HG02642 (cell line): ENCODE results near the gene MYH7.

Experiments
- ATAC-seq: cut with Tn5 transposase; IDR thresholded peaks from one replicate; pipeline ENCODE4 v1.9.1; 2021; ENCODE audit warnings: mild to moderate bottlenecking; ENCODE audit not compliant: unreplicated experiment, poor library complexity

Gene MYH7

DNA sequence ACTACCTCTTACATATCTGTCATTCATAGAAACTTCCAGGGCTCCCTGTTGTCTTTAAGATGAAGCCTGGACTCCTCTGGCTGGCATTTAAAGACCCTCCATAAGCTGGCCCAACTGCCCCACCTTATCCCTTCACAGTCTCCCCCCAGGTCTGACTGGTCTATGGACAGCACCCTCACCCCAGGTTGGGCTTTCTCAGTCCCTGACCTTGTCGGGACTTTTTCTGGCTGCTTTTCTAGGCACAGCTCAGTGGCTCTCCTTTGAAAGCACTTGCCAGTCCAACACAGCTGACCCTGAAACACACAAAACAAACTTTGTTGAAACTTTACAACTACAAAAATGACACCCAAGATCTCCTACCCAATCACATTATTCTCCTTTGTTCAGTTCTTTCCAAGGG, 13.9 kb upstream of the MYH7 start:
- no peak for ATAC-seq

DNA sequence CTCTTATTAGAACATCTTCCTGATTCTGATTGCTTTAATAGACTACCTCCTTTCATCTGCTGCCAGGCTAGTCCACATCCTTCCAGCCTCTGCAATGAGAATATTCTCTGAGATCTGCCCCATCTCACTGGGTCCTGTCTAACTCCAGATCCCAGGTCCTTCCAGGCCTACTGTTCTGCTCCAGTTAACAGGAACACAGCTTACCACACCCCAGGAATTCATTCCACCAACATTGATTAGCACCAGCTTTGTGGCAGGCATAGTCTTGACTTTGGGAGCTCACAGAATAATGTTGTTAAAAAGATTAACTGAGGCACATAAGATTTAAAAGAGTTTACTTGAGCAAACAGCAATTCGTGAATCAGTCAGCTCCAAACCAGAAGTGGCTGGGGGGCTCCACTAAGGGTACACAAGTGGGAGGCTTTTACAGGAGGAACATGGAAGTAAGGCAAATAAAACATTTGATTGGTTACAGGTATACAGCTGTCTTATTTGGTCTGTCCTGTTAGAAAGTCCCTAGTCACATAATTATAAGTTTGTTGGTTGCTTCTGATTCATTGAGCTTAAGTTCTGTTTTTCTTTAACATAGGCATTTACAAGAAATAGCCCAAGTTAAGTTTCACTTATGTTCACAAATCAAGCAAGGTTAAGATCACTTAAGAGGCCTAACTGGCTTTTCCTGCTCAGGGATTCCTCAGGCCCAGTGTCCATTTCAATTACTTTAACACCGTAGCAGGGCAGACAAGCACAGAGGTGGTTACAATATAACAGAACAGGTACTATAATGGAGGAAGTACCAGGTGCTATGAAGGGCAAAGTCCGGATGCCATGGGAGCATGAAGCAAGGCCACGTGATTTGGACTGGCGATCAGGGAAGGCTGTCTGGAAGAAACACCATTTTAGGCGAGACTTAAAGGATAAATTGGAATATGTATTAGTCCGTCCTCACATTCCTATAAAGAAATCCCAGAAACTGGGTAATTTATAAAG, 12.2 kb upstream of the MYH7 start:
- no peak for ATAC-seq

DNA sequence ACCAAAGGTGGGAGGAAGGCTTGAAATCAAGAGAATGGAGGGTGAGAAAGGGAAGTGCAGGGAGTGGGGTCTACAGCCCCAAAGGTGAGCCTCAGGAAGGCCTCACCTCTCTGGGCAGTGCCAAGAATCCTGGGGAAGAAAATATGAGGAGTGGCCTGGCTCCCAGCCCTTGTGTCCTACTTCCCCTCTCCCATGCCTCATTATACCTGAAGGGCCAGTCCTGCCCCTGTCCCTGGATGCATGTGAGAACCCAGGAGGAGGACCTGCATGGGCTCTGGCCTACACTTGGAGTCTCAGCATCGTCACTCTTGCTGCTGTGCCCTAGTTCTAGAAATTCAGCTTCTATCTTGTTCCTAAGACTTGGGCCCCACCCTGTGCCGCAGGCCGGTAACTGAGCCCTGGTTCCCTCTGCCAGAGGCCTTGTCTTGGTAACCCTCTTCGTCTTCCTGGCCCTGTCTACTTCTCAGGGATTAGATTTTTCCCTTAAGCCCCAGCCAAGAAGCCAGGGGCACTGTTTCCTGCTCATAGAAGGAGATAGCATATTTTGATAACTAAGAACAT, 10.9 kb upstream of the MYH7 start:
- ATAC-seq: no peak

DNA sequence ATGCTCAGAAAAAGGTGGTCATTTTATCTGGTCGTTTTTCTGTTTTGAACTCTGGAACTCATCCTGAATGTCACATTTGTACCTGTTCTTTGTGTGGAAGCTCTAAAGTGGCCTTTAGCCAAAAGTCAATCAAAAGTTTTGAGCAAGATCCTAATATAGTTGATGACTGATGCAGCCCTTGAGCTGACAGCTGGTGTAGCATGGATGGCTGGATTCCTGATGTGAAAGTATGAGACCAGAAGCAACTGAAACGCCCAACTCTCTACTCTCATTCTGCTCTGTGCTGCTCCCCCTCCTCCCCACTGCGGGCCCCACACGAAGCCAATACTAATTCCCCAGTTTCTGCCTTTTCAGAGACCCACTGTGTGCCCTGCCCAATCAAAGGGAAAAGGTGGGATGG, 10.3 kb upstream of the MYH7 start:
- no peak for ATAC-seq

DNA sequence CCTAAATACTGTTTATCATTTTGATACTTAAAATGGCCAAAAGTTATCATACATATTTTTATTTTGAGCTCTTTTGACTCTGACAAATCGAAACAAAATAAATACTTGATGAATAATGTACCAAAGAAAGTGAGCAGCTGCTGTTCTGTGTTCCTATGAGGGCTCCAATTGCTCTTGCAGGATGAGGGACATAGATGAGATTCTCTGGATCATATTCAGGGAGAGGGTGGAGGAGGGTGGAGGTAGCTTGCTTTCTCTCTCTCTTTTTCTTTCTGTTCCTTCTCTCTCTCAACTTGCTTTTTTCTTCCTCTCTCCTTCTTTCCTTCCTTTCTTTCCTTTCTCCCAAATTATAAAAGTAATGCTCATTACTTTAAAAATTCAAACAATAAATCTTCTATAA, 8.9 kb upstream of the MYH7 start:
- ATAC-seq: no peak

DNA sequence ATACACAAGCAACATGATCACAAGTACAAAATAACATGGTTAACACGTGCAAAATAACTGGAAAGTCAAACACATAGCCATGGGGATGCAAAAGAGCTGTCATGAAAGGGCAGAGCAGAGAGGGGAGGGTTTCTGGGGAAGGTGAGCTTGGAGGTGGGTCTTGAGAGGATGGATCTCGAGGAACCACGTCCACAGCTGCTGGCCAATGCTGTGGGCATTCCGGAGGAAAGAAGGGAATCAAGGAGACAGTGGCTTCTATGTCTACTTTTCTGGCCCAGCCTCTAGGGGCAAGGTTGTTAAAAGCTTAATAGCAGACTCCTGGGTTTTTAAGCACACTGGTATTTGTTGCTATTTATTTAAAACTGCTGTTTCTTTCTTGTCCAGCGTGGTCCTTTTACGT, 8.4 kb upstream of the MYH7 start:
- no peak for ATAC-seq

DNA sequence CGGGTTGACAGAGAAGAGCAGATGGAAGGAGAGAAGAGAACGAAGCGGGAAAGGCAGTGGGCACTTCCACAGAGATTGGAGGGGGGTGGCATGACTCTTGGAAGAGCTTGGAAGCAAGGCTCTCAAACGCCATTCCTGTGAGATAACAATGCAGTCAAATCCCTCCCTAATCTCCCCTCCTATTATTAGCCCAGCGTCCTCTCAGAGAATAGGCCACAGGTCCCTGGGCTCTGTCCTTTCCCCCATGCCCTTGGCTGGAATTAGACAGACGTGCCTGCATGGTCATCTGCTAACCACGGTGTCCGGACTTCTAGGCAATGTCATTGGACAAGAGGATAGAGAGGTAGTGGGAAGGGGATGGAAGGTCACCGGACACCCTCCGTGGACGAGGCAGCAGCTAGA, 8.0 kb upstream of the MYH7 start:
- ATAC-seq: no peak

DNA sequence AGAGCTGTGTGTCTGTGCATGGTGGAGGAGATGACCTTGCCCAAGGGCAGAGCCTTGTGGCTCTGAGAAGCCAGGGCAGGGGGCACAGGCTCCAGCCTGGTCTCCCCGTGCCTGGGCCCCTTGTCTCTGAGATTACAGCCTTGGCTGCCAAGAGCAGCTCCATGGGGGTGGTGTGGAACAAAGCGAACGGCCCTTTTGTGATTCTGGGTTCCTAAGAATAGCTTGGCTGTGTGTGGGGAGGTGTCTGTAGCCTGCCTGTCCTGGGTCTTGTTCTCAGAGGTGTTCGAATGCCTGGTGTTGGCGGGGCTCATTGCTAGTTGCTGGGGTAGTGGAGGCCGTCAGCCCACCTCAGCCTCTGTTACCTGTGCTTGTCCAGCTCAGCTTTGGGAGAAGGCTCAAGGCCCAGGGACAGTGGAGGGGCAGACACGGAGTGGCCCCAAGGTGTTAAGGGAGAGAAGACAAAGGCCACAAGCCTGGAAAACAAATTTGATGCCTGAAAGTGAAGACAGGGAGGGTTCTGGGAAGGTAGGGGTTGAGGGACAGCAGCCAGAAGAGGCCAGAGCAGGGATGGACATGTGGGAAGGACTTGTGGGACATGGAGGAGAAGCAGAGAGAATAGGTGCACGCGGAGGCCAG, 7.4 kb upstream of the MYH7 start:
- ATAC-seq: no peak

DNA sequence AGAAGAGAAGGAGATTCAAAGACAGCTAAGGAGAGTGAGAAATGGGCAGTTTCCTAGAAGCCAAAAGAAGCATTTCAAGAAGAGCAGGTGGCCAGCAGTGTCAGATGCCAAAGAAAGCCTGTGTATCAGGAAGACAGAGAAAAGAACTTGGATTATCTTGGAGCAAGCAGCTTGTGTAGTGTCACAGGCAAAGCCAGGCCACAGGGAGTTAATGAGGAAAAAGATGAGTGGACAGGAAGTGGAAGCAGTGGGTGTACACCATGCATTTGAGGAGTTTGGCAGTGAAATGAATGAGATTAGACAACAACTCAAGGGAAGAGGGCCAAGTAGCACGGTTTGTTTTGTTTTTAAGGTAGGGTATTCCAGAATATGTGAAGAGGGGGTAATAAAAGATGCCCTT, 5.6 kb upstream of the MYH7 start:
- no peak for ATAC-seq

DNA sequence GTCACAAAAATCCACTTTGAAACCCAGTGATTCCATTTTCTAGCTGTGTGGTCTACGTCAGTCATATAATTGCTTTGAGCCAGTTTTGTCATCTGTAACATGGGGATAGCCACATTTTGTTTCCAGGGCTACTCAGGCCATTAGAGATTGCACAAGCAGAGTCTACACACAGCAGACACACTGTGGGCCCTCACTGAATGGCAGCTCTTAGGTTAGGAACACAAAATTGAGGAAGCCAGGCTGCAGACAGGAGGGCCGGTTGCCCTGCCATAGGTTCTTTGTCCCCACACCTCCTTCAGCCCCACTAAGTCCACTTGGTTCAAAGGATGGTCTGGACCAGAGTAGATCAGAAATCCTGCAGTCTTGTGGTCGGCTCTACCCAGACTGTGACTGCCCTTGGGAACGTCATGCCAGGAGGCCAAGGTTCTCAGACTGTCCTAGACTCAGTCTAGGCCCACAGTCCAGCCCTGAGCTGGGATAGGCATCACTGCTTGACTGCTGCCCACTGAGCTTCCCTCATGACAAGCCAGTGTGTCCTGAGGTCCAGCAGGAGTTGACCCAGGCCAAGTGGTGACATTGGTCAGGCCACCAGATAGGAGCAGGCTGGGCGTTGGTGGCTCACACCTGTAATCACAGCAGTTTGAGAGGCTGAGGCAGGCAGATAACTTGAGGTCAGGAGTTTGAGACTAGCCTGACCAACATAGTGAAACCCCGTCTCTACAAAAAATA, 3.8 kb upstream of the MYH7 start:
- ATAC-seq: no peak

DNA sequence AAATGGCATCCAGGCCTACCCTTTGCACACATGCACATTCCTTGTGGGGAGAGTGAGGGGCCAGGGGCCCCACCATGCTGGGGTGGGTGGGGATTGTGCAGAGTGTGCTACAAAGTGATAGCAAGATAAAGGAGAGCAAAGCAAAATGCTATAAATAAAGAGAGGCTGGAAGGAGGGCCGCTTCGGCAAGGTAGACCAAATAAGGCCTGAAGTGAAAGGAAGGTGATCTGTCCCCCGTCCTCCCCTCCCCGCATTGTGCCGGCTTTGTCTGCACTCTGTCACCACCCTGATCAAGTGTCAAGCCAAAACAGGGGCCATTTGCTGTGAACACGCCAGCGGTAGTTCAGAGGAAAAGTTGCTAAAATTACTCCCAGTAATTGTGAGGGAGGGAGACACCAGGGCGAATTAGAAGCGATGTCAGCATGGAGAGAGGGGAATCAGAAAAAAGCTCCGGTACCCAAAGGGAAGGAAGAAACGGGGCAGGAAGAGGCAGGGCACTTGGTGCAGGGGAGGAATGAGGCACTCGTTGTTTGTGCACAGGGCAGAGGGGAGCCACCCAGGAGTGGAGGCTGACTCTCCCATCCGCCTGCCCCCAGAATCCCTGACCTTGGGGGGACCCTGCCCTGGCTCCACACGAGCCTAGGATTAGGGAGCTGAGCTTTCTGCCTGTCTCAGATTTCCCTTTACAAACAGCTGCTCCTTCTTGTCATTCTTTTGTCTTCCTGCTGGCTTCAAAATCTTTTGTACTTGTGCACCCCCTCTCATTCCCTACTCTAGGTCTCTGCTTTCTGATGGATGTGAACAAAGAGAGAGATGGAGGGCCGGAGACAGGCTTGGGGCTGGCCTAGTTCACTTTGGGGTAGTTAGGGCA, 2.9 kb upstream of the MYH7 start:
- no peak for ATAC-seq

DNA sequence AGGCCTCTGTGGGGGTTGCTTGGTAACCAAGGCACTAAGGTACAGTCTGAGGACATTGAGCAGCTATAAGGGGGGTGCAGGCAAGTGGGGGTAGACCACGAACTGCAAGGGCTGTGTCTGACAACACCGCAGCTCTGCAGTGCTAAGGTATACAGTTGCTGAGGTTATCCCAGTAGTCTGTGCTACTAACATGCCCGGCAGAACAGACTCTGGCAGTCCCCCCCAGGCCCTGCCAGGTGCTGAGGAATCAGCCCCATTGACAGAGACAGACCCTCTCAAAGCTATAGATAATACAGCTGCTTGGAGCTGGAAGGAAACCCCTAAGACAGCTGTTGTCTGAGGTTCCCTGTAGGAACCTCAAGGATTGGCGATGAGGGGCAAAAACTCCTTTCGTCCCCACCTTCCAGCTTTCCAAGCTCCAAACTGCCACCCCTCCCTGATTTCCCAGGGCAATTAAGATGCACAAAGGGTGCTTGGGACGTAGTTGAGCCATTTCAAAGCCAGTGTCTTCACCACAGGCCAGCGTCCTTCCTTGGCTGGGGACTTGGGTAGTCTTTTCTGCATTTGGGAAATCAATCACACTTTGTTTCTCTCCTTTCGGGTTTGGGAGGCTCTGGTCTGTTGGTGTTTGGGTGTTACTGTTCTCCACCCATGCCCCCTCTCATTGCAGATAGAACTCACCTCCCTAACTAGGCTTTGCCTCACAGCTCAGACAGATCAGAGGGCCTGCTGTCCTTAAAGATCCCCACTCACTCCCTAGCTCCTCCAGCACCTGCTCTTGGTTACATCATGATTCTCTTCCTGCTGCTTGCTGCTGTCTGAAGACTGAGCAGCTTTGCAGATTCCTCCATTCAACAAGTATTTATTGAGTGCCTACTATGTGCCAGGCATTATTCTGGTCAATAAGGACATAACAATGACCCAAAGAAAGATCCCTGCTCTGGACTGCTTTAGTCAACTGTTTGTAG, 2.0 kb upstream of the MYH7 start:
- no peak for ATAC-seq

DNA sequence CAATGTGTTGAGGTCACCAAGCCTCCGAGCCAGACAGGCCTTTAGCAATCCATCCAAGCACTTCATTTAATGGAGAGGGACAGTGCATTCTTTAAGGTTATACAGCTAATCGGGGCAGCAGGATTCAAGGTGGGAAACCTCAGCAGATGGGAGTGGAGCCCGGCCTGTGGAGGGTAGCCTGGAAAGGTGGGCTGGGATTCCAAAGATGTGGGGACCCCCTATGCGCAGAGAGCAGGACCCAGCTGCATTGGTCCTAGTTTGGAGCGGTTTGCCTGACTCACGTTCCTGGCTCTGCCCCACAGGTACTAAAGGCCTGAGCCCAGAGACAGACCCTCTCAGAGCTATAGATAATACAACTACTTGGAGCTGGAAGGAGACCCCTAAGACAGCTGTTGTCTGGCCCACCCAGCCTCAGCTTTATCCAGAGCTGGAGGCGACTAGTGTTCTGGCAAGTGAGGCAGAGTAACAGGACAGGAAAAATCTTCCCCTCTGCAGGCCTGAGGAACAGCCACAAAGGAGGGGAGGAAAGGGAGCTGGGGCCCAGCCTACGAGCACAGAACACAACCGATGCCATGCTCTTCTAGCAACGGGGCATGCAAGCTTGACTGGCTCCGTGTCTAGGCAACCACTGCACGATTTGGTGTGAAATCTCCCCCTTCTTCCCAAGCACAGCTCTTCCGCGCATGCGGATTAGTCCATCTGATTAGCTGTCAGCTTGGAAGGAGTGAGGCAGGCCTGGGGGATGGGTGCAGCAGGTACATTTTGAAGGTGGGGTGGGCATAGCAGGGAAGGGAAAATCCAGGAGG, 1.1 kb upstream of the MYH7 start:
- no peak for ATAC-seq

DNA sequence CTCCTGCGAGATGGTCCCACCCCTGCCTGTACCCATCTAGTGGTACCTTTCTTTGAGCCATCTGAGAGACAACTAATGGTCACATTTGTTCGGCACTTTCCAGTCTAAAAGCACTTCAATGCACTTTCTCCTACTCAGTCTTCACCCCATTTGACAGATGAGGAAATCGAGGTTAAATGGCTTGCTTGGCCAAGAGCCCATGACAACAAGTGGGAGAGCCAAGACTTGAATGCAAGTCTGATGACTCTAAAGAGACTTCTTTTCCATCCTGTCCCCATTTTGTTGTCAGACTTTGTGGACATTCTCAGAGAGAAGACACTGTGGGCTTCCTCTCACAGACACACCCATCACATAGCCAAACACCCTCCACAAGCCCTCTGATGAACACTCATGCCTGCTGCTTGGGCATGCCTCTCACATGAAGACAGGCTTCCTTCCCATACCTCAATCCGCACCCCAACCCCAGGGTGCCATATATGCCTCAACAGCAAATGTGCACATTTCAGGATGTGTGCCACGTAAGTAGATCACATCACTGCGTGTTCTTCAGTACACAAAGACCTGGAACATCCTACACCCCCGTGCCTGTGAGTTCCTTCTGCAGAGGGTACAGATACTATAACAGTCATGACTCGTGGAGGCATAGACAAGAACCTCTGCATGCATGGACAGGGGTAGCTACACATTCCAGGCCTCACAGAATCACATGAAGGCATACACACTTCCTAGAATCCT, 805 bp downstream of the MYH7 start:
- no peak for ATAC-seq

DNA sequence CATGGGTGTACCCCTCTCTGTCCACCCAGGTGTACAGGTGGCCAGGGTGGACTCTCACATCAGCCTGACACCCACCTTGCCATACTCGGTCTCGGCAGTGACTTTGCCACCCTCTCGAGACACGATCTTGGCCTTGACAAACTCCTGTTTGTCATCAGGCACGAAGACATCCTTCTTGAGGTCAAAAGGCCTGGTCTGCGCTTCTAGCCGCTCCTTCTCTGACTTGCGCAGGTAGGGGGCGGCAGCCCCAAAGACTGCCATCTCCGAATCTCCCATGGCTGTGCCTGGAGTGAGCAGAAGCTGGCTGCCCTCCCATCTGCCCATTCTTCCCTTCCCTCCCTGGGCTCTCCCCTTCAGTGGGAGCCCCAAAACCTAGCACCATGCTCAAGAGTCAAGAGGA, 2.0 kb downstream of the MYH7 start:
- no peak for ATAC-seq

DNA sequence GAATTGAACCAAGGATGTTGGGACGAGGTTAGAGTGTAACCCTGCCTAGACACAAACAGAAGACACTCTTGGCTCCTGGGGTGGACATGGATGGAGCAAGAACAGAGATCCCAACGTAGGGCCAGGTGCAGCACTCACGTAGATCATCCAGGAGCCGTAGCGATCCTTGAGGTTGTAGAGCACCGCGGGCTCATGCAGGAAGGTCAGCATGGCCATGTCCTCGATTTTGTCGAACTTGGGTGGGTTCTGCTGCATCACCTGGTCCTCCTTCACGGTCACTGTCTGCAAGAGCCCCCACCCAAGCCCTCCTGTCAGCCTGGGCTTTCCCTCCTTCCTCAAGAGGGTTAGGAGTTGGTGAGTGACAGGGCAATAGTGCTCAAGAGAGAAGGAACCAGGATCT, 2.5 kb downstream of the MYH7 start:
- no peak for ATAC-seq
